Naive thymus-derived CD4-positive, alpha-beta T cell (primary cell): ENCODE data around the gene LAG3. TPM values are rescaled to one million over a fixed set of nuclear protein-coding genes. Genes with fewer than 3 reads are reported as not detected.

ENCODE experiments used
- ATAC-seq: fragments of 150-1000 bp; cut with Tn5 transposase; 2 replicates; pipeline ENCODE4 v1.10.0; 2021; ENCODE audit warnings: mild to moderate bottlenecking, moderate library complexity
- CTCF ChIA-PET: fragments of 350-600 bp; sonication (Branson Sonifier 250); formaldehyde crosslinking; loops from one replicate; lab custom pipeline; 2021; ENCODE audit warnings: antibody characterized with exemption; lab: Charles Lee
- POLR2A ChIA-PET: fragments of 350-600 bp; sonication (Branson Sonifier 250); formaldehyde crosslinking; loops from one replicate; lab custom pipeline; 2021; ENCODE audit warnings: antibody characterized with exemption, inconsistent platforms; lab: Charles Lee
- DNase-seq, 9 donors: peaks; one replicate each; pipeline versions ENCODE4 v3.0.0 to v3.0.0-alpha.2; 2020 to 2022; ENCODE audit warnings: mixed read lengths in 1 of 9
- H3K27ac ChIP-seq: one replicate; pipeline ENCODE4 v1.7.0; 2013; ENCODE audit warnings: mild to moderate bottlenecking, low read depth, low read length, moderate library complexity
- H3K27me3 ChIP-seq, 2 donors: one replicate each; pipeline ENCODE4 v1.7.0; 2013; ENCODE audit warnings: low read length in 2 of 2, mild to moderate bottlenecking in 2 of 2, moderate library complexity in 2 of 2; ENCODE audit not compliant: control insufficient read depth in 2 of 2, insufficient read depth in 2 of 2
- H3K36me3 ChIP-seq, 3 experiments: 1 replicate in 2 of 3; 2 replicates in 1 of 3; pipeline ENCODE4 v1.7.0; 2013; ENCODE audit warnings: low read length in 3 of 3, mild to moderate bottlenecking in 3 of 3, moderate library complexity in 1 of 3; ENCODE audit not compliant: insufficient read depth in 3 of 3, control insufficient read depth in 2 of 3
- H3K4me1 ChIP-seq, 2 donors: one replicate each; pipeline ENCODE4 v1.7.0; 2013; ENCODE audit warnings: low read length in 2 of 2, mild to moderate bottlenecking in 2 of 2, moderate library complexity in 1 of 2; ENCODE audit not compliant: control insufficient read depth in 2 of 2, insufficient read depth in 2 of 2
- H3K4me3 ChIP-seq: 2 replicates; pipeline ENCODE4 v1.7.0; 2013; ENCODE audit warnings: mild to moderate bottlenecking, low read length
- H3K9me3 ChIP-seq, 3 experiments: 1 replicate in 2 of 3; 2 replicates in 1 of 3; pipeline ENCODE4 v1.7.0; 2013; ENCODE audit warnings: low read length in 3 of 3; ENCODE audit not compliant: control insufficient read depth in 2 of 3
- H3K27ac Mint-ChIP-seq, 9 donors: one replicate each; pipeline ENCODE4 v1.8.0; 2020 to 2022; ENCODE audit warnings: mixed read lengths in 9 of 9, mild to moderate bottlenecking in 8 of 9, moderate library complexity in 5 of 9, inconsistent platforms in 2 of 9
- H3K27me3 Mint-ChIP-seq, 5 donors: one replicate each; pipeline ENCODE4 v1.8.0; 2021 to 2022; ENCODE audit warnings: mixed read lengths in 5 of 5, mild to moderate bottlenecking in 1 of 5
- H3K36me3 Mint-ChIP-seq, 5 donors: one replicate each; pipeline ENCODE4 v1.8.0; 2020 to 2022; ENCODE audit warnings: mixed read lengths in 5 of 5, mild to moderate bottlenecking in 3 of 5, inconsistent platforms in 1 of 5
- H3K4me1 Mint-ChIP-seq, 7 donors: one replicate each; pipeline ENCODE4 v1.8.0; 2020 to 2022; ENCODE audit warnings: mixed read lengths in 7 of 7, mild to moderate bottlenecking in 3 of 7, inconsistent platforms in 1 of 7
- H3K4me3 Mint-ChIP-seq, 10 donors: one replicate each; pipeline ENCODE4 v1.8.0; 2020 to 2022; ENCODE audit warnings: mild to moderate bottlenecking in 10 of 10, mixed read lengths in 10 of 10, moderate library complexity in 6 of 10, inconsistent platforms in 2 of 10
- H3K9me3 Mint-ChIP-seq, 11 donors: one replicate each; pipeline ENCODE4 v1.8.0; 2020 to 2022; ENCODE audit warnings: mixed read lengths in 11 of 11, mild to moderate bottlenecking in 4 of 11, inconsistent platforms in 1 of 11, moderate library complexity in 1 of 11
- intact Hi-C, 2 donors: fragments of 100-400 bp; cut with micrococcal nuclease; formaldehyde crosslinking; loops; one replicate each; pipeline ENCODE4 v1.15.1; 2023
- polyA plus RNA-seq, 2 donors: library from polyadenylated mRNA; unstranded; fragments of 300-500 nt; fragmentation: Illumina TruSeq; gene quantifications; one replicate each; pipeline ENCODE4 v1.2.3, GENCODE V29; 2021
- total RNA-seq, 6 experiments: library from RNA in 5 of 6; stranded (reverse) in 5 of 6; gene quantifications; 1 replicate in 5 of 6; 2 replicates in 1 of 6; pipeline ENCODE4 v1.2.3 and lab custom pipeline; 2021 to 2026

The LAG3 gene
- total and polyA plus RNA-seq, 7 experiments from 2014 or later, result 0.26 to 46.5 (median 0.86) TPM

DNA sequence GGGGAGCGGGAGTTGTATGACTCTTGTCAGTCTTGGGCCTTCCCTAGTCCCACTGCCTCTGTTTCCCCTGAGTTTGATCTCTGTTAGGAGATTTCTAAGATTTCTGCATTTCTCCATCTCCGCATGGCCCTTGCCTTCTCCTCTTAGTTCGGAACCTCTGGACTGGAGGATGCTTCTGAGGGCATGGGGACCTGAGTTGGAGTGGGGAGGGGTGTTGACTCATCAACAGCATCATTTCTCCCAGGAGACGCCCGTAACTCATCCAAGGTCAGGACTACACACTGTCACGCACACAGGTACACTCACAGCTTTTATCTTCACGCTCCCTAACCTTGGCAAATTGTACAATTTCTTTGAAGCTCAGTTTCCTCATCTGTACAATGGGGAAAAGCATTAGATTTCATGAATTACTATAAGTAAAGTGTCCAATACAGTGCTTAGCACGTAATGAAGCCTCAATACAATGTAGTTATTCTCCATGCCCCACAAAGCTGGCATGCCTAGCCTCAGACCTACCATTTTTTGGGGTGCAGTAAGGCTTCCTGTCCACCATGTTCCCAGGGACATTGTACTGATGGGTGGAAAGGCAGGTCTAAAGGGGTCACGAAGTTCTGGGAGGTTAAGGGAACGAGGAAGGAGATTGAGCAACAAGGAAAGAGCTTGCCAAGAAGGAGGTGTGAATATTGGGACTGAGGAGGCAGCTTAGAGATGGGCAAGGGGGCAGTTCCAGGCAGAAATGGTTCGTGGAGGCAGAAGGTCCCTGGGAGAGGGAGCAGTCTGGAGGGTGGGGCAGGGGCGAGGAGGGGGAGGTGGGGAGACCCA, 600 bp upstream of the LAG3 start:
- Histone ChIP-seq H3K27me3 (no peaks in the 10 kb centered on the region), H3K4me1 (peaks cover 18 to 35% of the 10 kb centered on the region in 2 donors), H3K27ac (peak overlapping the region; percentile 46), H3K9me3 (no peaks in the 10 kb centered on the region), H3K4me3 (no peak overlapping the region), H3K36me3 (no peaks in the 10 kb centered on the region)
- H3K36me3 Mint-ChIP-seq, result peaks cover 0 to 18% (median 0%) of the 10 kb centered on the region in 5 donors
- POLR2A ChIA-PET, result interaction anchor here (0.7 to 2.7 kb wide), 7 partner anchors 8 to 167 kb away, joined by 3 to 14 read pairs (median 4); partner anchors contain the start of gene MLF2
- peaks cover 0 to 60% (median 17%) of the 10 kb centered on the region in 5 donors for H3K27me3 Mint-ChIP-seq
- ATAC-seq, result no peak
- intact Hi-C loops, result loop anchor here (1.0 to 2.0 kb wide), 3 partner anchors 7 to 17 kb away; partner anchors contain the start of gene CD4 (in 1 of the 2)
- peak overlapping the region; percentile 51 to 87 (median 71) for H3K4me3 Mint-ChIP-seq
- peaks cover 0 to 1% (median 0%) of the 10 kb centered on the region in 11 donors for H3K9me3 Mint-ChIP-seq
- H3K27ac Mint-ChIP-seq, result peak overlapping the region in 5 of 9 donors; percentile 4 to 91 (median 65)
- CTCF ChIA-PET, result interaction anchor here (0.7 to 3.1 kb wide), 8 partner anchors 8 to 51 kb away, joined by 3 to 14 read pairs (median 4); partner anchors contain the start of genes CD4 and MLF2
- DNase-seq, result no peak
- H3K4me1 Mint-ChIP-seq, result peaks cover 32 to 78% (median 45%) of the 10 kb centered on the region in 7 donors

DNA sequence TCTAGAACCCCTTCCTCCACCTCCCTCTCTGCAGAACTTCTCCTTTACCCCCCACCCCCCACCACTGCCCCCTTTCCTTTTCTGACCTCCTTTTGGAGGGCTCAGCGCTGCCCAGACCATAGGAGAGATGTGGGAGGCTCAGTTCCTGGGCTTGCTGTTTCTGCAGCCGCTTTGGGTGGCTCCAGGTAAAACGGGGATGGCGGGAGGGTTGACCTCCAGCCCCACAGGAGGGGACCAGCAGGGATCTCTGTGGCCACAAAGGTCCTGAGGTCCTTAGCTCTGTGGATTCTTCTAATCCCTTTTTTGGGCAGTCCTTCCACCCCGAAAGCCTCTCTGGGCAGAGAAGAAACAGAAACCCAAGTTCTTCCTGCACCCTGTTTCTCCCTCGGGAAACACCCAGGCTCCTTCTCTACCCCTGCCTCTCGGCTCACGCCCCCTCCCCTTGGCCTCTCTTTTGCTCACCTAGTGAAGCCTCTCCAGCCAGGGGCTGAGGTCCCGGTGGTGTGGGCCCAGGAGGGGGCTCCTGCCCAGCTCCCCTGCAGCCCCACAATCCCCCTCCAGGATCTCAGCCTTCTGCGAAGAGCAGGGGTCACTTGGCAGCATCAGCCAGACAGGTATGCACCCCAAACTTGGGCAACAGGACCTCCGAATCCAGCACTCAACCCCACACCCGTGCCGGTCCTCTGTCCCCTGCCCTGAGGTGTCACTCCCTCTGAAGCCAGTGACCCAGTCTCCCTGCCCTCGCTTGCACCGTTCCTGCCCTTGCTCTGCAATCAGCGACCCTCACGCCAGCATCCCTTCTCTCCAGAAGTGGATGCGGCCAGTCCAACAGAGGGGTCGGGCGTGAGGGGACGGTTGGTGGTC, 638 bp downstream of the LAG3 start:
- no peak for DNase-seq

DNA sequence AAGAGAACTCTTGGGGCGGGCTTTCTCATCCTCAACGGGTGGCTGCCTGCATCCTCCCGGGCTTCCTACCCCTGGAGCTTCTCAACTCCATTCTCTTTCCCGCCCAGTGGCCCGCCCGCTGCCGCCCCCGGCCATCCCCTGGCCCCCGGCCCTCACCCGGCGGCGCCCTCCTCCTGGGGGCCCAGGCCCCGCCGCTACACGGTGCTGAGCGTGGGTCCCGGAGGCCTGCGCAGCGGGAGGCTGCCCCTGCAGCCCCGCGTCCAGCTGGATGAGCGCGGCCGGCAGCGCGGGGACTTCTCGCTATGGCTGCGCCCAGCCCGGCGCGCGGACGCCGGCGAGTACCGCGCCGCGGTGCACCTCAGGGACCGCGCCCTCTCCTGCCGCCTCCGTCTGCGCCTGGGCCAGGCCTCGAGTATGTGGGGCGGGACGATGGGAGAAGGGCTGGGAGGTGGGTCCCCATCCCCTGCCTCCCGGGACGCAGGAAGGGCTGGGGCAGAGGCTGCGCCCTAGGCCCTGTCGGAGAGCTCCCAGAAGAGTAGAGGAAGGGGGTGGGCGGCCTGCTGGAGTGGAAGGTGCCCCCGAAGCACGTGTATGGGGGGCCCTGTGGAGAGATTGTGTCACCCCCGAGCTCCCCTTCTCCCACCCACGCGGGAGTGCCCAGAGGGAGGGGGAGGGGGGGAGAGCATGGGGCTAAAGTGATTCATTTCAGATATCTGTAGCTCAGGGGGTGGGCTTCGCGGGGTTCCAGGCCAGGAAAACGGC, 1.5 kb downstream of the LAG3 start:
- ATAC-seq (peak; percentile 32), DNase-seq (peak in 1 of 9 donors; percentile 65)
- Mint-ChIP-seq H3K4me1 (peaks cover 26 to 73% (median 40%) of the 10 kb centered on the region in 7 donors), H3K27ac (peak overlapping the region in 3 of 9 donors; percentile 59 to 91 (median 86)), H3K27me3 (peaks cover 0 to 44% (median 5%) of the 10 kb centered on the region in 5 donors), H3K9me3 (peaks cover 0 to 1% (median 0%) of the 10 kb centered on the region in 11 donors), H3K36me3 (peaks cover 0 to 22% (median 0%) of the 10 kb centered on the region in 5 donors), H3K4me3 (peak overlapping the region in 9 of 10 donors; percentile 49 to 87 (median 70))
- ChIA-PET CTCF (interaction anchor here (0.6 to 2.3 kb wide), 3 partner anchors 7 to 41 kb away, joined by 3 to 12 read pairs (median 6); partner anchors contain the start of genes MLF2 and PTMS), POLR2A (interaction anchor here (0.9 to 2.3 kb wide), 10 partner anchors 9 to 85 kb away, joined by 3 to 9 read pairs (median 4); partner anchors contain the start of genes CD4, COPS7A, MLF2 and ZNF384)
- H3K4me3 ChIP-seq, result peak overlapping the region; percentile 55
- H3K4me1 ChIP-seq, result peaks cover 20 to 44% of the 10 kb centered on the region in 2 donors
- intact Hi-C loops, result loop anchor here in 1 of 2 donors (2.0 kb wide), 1 partner anchor 15 kb away; the partner anchor contains the start of gene CD4
- no peaks in the 10 kb centered on the region for H3K27me3 ChIP-seq
- no peaks in the 10 kb centered on the region for H3K36me3 ChIP-seq
- H3K27ac ChIP-seq, result peak overlapping the region; percentile 10
- H3K9me3 ChIP-seq, result no peaks in the 10 kb centered on the region

More for the DNA sequence above, 638 bp downstream of the LAG3 start:
- ChIA-PET POLR2A (interaction anchor here (1.0 to 2.7 kb wide), 5 partner anchors 9 to 49 kb away, joined by 3 to 14 read pairs (median 6); partner anchors contain the start of genes CD4, COPS7A and MLF2), CTCF (interaction anchor here (1.1 to 2.3 kb wide), 2 partner anchors 16 to 20 kb away, joined by 3 to 12 read pairs; partner anchors contain the start of genes CD4 and MLF2)
- Histone ChIP-seq H3K27me3 (no peaks in the 10 kb centered on the region), H3K4me1 (peaks cover 18 to 37% of the 10 kb centered on the region in 2 donors), H3K9me3 (no peaks in the 10 kb centered on the region), H3K4me3 (peak overlapping the region; percentile 55), H3K36me3 (no peaks in the 10 kb centered on the region), H3K27ac (peak overlapping the region; percentile 46)
- ATAC-seq, result no peak
- Mint-ChIP-seq H3K4me1 (peaks cover 21 to 76% (median 34%) of the 10 kb centered on the region in 7 donors), H3K9me3 (peaks cover 0 to 1% (median 0%) of the 10 kb centered on the region in 11 donors), H3K27me3 (peaks cover 0 to 52% (median 13%) of the 10 kb centered on the region in 5 donors), H3K27ac (peak overlapping the region in 6 of 9 donors; percentile 16 to 91 (median 36)), H3K4me3 (peak overlapping the region; percentile 25 to 87 (median 64)), H3K36me3 (peaks cover 0 to 18% (median 0%) of the 10 kb centered on the region in 5 donors)
- intact Hi-C loops, result loop anchor here (1.0 to 2.0 kb wide), 3 partner anchors 9 to 16 kb away; partner anchors contain the start of gene CD4 (in 1 of the 2)

DNA sequence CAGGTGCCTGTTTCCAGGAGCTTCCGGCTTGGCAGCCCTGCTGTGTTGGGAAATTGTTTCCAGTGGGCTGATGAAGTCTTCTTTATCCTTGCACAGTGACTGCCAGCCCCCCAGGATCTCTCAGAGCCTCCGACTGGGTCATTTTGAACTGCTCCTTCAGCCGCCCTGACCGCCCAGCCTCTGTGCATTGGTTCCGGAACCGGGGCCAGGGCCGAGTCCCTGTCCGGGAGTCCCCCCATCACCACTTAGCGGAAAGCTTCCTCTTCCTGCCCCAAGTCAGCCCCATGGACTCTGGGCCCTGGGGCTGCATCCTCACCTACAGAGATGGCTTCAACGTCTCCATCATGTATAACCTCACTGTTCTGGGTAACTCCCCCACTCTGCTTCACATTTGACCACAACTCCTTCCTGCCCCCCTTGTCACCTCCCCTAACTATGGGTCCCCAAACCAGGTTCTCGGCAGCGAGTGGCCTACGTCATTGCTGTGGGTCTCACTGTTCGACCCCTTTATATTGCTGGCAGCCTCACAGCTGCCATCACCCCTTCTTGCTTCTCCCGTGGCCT, 2.3 kb downstream of the LAG3 start:
- H3K27ac ChIP-seq, result no peak overlapping the region
- no peaks in the 10 kb centered on the region for H3K27me3 ChIP-seq
- H3K36me3 ChIP-seq, result no peaks in the 10 kb centered on the region
- intact Hi-C loops, result loop anchor here in 1 of 2 donors (5.0 kb wide), 1 partner anchor 207 kb away; the partner anchor contains the start of gene NOP2
- ATAC-seq (peak; percentile 36), DNase-seq (no peak)
- peaks cover 0 to 1% (median 0%) of the 10 kb centered on the region in 11 donors for H3K9me3 Mint-ChIP-seq
- peak overlapping the region; percentile 47 for H3K4me3 ChIP-seq
- H3K4me1 ChIP-seq, result peaks cover 21 to 51% of the 10 kb centered on the region in 2 donors
- ChIA-PET POLR2A (interaction anchor here (0.9 to 2.3 kb wide), 11 partner anchors 8 to 86 kb away, joined by 3 to 9 read pairs (median 4); partner anchors contain the start of genes CD4, COPS7A, MLF2 and ZNF384), CTCF (interaction anchor here (0.6 to 2.3 kb wide), 3 partner anchors 8 to 42 kb away, joined by 3 to 12 read pairs (median 6); partner anchors contain the start of genes MLF2 and PTMS)
- H3K9me3 ChIP-seq, result no peaks in the 10 kb centered on the region
- H3K27ac Mint-ChIP-seq, result peak overlapping the region in 8 of 9 donors; percentile 13 to 86 (median 66)
- H3K4me3 Mint-ChIP-seq, result peak overlapping the region; percentile 16 to 84 (median 61)
- H3K36me3 Mint-ChIP-seq, result peaks cover 0 to 22% (median 0%) of the 10 kb centered on the region in 5 donors
- peaks cover 0 to 36% (median 5%) of the 10 kb centered on the region in 5 donors for H3K27me3 Mint-ChIP-seq
- peaks cover 34 to 77% (median 48%) of the 10 kb centered on the region in 7 donors for H3K4me1 Mint-ChIP-seq
